ENCODE data around the gene CHAD. TPM values are rescaled to one million over a fixed set of nuclear protein-coding genes. Genes with fewer than 3 reads are reported as not detected.

The CHAD gene
- total and polyA plus RNA-seq, 2 donors (not counting 3 experiments of a cell fraction or from before 2014, with no cell fraction given): not detected

DNA sequence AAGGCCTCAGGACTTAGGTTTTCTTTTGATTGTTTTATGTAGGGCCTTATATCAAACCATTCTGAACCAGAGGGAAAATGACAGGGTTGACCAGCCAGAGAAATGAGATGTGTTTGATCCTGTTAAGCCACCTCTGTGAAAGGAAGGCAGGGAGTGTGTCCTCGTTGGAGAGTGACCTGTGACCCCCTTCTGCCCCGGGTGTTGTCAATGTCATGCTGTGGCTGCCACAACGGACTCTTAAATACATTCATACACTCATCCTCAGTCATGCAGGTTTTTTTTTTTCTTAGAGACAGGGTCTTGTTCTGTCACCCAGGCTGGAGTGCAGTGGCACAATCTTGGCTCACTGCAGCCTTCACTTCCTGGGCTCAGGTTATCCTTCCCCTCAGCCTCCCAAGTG, 45.7 kb upstream of the CHAD start:
- FAIRE-seq: no peak
- no peaks in the 10 kb centered on the region for H3K36me3 ChIP-seq (ENCODE audit: control insufficient read depth in 2 of 2, extremely low read depth in 1 of 2, insufficient read depth in 2 of 2, low read length in 2 of 2)
- dilution Hi-C loops (cut with MboI; ENCODE audit: extremely low pct_ligation_motif_present, low sequenced_read_pairs): no loop called here
- no peaks in the 10 kb centered on the region for H3K27me3 ChIP-seq (ENCODE audit: control insufficient read depth in 2 of 2, insufficient read depth in 2 of 2, low read length in 2 of 2)
- H3K4me2 ChIP-seq (ENCODE audit: insufficient read depth, low read length): no peak overlapping the region
- H3K9ac ChIP-seq (replicated peaks; ENCODE audit: extremely low read depth, insufficient read depth, low read length): no peak overlapping the region
- H3K27ac ChIP-seq (ENCODE audit: insufficient read depth, low read depth, low read length): no peak overlapping the region
- ChIA-PET CTCF (no interaction called here), POLR2A (no interaction called here)
- no peak for DNase-seq (ENCODE audit: low read depth, low spot score)
- H3K4me3 ChIP-seq (replicated peaks in 1 of 3; ENCODE audit: insufficient read depth in 1 of 3, low read depth in 1 of 3, low read length in 3 of 3): no peak overlapping the region
- H3K79me2 ChIP-seq (ENCODE audit: control insufficient read depth, insufficient read depth, low read length): no peaks in the 10 kb centered on the region
- no TSS peak for BruUV-seq (replicated peaks)
- no peaks in the 10 kb centered on the region for H3K9me3 ChIP-seq (replicated peaks; ENCODE audit: control insufficient read depth, insufficient read depth, low read length)
- no peaks in the 10 kb centered on the region for H4K20me1 ChIP-seq (replicated peaks; ENCODE audit: control insufficient read depth, extremely low read depth, insufficient read depth, low read length)
- TF ChIP-seq MAX (IDR thresholded peaks at IDR 0.05; ENCODE audit: insufficient read depth, insufficient read length) (no peak), FOS (IDR thresholded peaks at IDR 0.05; ENCODE audit: borderline replicate concordance, insufficient read depth, low read length) (no peak)
- TF ChIP-seq, protein P1, sequence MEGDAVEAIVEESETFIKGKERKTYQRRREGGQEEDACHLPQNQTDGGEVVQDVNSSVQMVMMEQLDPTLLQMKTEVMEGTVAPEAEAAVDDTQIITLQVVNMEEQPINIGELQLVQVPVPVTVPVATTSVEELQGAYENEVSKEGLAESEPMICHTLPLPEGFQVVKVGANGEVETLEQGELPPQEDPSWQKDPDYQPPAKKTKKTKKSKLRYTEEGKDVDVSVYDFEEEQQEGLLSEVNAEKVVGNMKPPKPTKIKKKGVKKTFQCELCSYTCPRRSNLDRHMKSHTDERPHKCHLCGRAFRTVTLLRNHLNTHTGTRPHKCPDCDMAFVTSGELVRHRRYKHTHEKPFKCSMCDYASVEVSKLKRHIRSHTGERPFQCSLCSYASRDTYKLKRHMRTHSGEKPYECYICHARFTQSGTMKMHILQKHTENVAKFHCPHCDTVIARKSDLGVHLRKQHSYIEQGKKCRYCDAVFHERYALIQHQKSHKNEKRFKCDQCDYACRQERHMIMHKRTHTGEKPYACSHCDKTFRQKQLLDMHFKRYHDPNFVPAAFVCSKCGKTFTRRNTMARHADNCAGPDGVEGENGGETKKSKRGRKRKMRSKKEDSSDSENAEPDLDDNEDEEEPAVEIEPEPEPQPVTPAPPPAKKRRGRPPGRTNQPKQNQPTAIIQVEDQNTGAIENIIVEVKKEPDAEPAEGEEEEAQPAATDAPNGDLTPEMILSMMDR (IDR thresholded peaks at IDR 0.05; ENCODE audit: extremely low read depth in 1 of 2, insufficient read depth in 1 of 2, low read depth in 1 of 2, low read length in 2 of 2): no peak
- H3K4me1 ChIP-seq (ENCODE audit: control insufficient read depth, extremely low read depth, insufficient read depth, low read length): peaks cover 6% of the 10 kb centered on the region
- intact Hi-C loops (cut with micrococcal nuclease): no loop called here
- no peaks in the 10 kb centered on the region for H3K9me1 ChIP-seq (replicated peaks; ENCODE audit: control insufficient read depth, extremely low read depth, insufficient read depth, low read length)
- H2AFZ ChIP-seq (ENCODE audit: low read depth, low read length): no peak overlapping the region

DNA sequence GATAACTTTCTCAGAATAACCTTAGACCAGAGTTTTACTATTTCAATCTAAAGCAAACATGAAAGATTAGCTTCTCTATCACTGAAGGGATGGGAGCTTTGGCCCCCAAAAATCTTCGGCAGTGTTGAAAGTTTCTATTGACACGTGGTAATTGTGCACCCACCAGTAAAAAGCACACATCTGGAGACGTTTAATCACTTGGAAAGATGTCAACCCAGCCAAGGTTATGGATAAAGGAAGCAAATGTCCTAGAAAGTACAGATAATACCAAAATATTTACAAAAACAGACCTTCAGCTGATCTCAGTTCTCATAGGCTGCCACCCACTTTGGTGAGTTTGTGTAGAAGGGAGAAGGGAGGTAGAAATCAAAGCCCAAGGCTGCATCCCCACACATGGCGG, 44.8 kb upstream of the CHAD start:
- ChIA-PET POLR2A (no interaction called here), CTCF (no interaction called here)
- Histone ChIP-seq H3K79me2 (ENCODE audit: control insufficient read depth, insufficient read depth, low read length) (no peaks in the 10 kb centered on the region), H3K4me2 (ENCODE audit: insufficient read depth, low read length) (no peak overlapping the region), H3K27ac (ENCODE audit: insufficient read depth, low read depth, low read length) (no peak overlapping the region), H3K9me1 (replicated peaks; ENCODE audit: control insufficient read depth, extremely low read depth, insufficient read depth, low read length) (no peaks in the 10 kb centered on the region), H3K9ac (replicated peaks; ENCODE audit: extremely low read depth, insufficient read depth, low read length) (no peak overlapping the region), H2AFZ (ENCODE audit: low read depth, low read length) (no peak overlapping the region), H3K36me3 (ENCODE audit: control insufficient read depth in 2 of 2, extremely low read depth in 1 of 2, insufficient read depth in 2 of 2, low read length in 2 of 2) (no peaks in the 10 kb centered on the region), H3K4me1 (ENCODE audit: control insufficient read depth, extremely low read depth, insufficient read depth, low read length) (peaks cover 4% of the 10 kb centered on the region), H3K4me3 (replicated peaks in 1 of 3; ENCODE audit: insufficient read depth in 1 of 3, low read depth in 1 of 3, low read length in 3 of 3) (no peak overlapping the region), H3K27me3 (ENCODE audit: control insufficient read depth in 2 of 2, insufficient read depth in 2 of 2, low read length in 2 of 2) (no peaks in the 10 kb centered on the region), H4K20me1 (replicated peaks; ENCODE audit: control insufficient read depth, extremely low read depth, insufficient read depth, low read length) (no peaks in the 10 kb centered on the region), H3K9me3 (replicated peaks; ENCODE audit: control insufficient read depth, insufficient read depth, low read length) (no peaks in the 10 kb centered on the region)
- DNase-seq (ENCODE audit: low read depth, low spot score) (no peak), FAIRE-seq (no peak)
- TF ChIP-seq JUN (IDR thresholded peaks at IDR 0.05; ENCODE audit: borderline replicate concordance, insufficient read depth, insufficient read length, low read depth): no peak
- no peak for TF ChIP-seq EZH2 (IDR thresholded peaks at IDR 0.05; ENCODE audit: borderline replicate concordance, low read depth, low read length, severe bottlenecking)
- no peak for TF ChIP-seq POLR2AphosphoS5 (IDR thresholded peaks at IDR 0.05; ENCODE audit: insufficient read depth, low read depth, low read length)
- no peak for TF ChIP-seq FOS (IDR thresholded peaks at IDR 0.05; ENCODE audit: borderline replicate concordance, insufficient read depth, low read length)
- TF ChIP-seq MYC (IDR thresholded peaks at IDR 0.05; ENCODE audit: low read depth, low read length): no peak
- no peak for TF ChIP-seq POLR2A (IDR thresholded peaks at IDR 0.05; ENCODE audit: low read depth, low read length)
- no peak for TF ChIP-seq MAX (IDR thresholded peaks at IDR 0.05; ENCODE audit: insufficient read depth, insufficient read length)
- no peak for TF ChIP-seq GATA2 (IDR thresholded peaks at IDR 0.05; ENCODE audit: insufficient read depth, insufficient read length, low read depth, low read length)
- TF ChIP-seq, protein P1 (IDR thresholded peaks at IDR 0.05; ENCODE audit: extremely low read depth in 1 of 2, insufficient read depth in 1 of 2, low read depth in 1 of 2, low read length in 2 of 2): no peak
- intact Hi-C loops (cut with micrococcal nuclease): no loop called here
- BruUV-seq (replicated peaks): no TSS peak
- dilution Hi-C loops (cut with MboI; ENCODE audit: extremely low pct_ligation_motif_present, low sequenced_read_pairs): no loop called here
